ENCODE measurements around the gene CPSF7. TPM values are rescaled to one million over a fixed set of nuclear protein-coding genes. Genes with fewer than 3 reads are reported as not detected.

Gene CPSF7
- total RNA-seq, 4 donors from 2014 or later = 58.8 to 95.1 (median 72.8) TPM

GRCh38 chr11:61357233-61357893, 72.4 kb downstream of the CPSF7 start:
- Histone ChIP-seq H3K27me3 (no peaks in the 10 kb centered on the region), H3K36me3 (peaks cover 0 to 10% of the 10 kb centered on the region in 2 donors), H3K27ac (no peak overlapping the region), H3K4me3 (replicated peaks in 1 of 3) (no peak overlapping the region), H3K9me3 (no peaks in the 10 kb centered on the region), H3K4me1 (peaks cover 6 to 10% of the 10 kb centered on the region in 2 donors)
- DNase-seq = no peak
- intact Hi-C loops (cut with DNase I) = no loop called here
- TF ChIP-seq POLR2A (IDR thresholded peaks at IDR 0.05) = no peak
- TF ChIP-seq CTCF (IDR thresholded peaks at IDR 0.05) = no peak
- WGBS, 2 donors = 94% methylated on average over 8 to 9 of the region's 9 CpGs

- H3K36me3 ChIP-seq = peaks cover 0 to 10% of the 10 kb centered on the region in 2 donors
- no peak overlapping the region for H3K27ac ChIP-seq
Observed at GRCh38 chr11:61356706-61357105, 73.1 kb downstream of the CPSF7 start.

GRCh38 chr11:61354208-61354607, 75.6 kb downstream of the CPSF7 start:
- TF ChIP-seq POLR2A (IDR thresholded peaks at IDR 0.05) (no peak), CTCF (IDR thresholded peaks at IDR 0.05) (no peak)
- Histone ChIP-seq H3K27me3 (no peaks in the 10 kb centered on the region), H3K4me3 (replicated peaks in 1 of 3) (no peak overlapping the region), H3K27ac (no peak overlapping the region), H3K36me3 (peaks cover 11 to 20% of the 10 kb centered on the region in 2 donors), H3K4me1 (no peaks in the 10 kb centered on the region), H3K9me3 (no peaks in the 10 kb centered on the region)
- no peak for DNase-seq
- 92 to 93% methylated on average over 2 of the region's 2 CpGs for WGBS, 2 donors
- intact Hi-C loops (cut with DNase I) = no loop called here

More at GRCh38 chr11:61356706-61357105, 73.1 kb downstream of the CPSF7 start:
- H3K4me1 ChIP-seq = peaks cover 6 to 10% of the 10 kb centered on the region in 2 donors
- TF ChIP-seq CTCF (IDR thresholded peaks at IDR 0.05) (no peak), POLR2A (IDR thresholded peaks at IDR 0.05) (no peak)
- no peaks in the 10 kb centered on the region for H3K9me3 ChIP-seq
- no peak for DNase-seq
- 94 to 100% methylated on average over 4 of the region's 4 CpGs for WGBS, 2 donors
- H3K27me3 ChIP-seq = no peaks in the 10 kb centered on the region
- intact Hi-C loops (cut with DNase I) = no loop called here
- no peak overlapping the region for H3K4me3 ChIP-seq (replicated peaks in 1 of 3)

- DNase-seq = no peak
- WGBS, 2 donors = 86 to 90% methylated on average over 15 of the region's 15 CpGs
- intact Hi-C loops (cut with DNase I) = no loop called here
- peaks cover 13 to 26% of the 10 kb centered on the region in 2 donors for H3K36me3 ChIP-seq
- H3K4me1 ChIP-seq = no peaks in the 10 kb centered on the region
- no peaks in the 10 kb centered on the region for H3K27me3 ChIP-seq
- no peak overlapping the region for H3K4me3 ChIP-seq (replicated peaks in 1 of 3)
- H3K9me3 ChIP-seq = no peaks in the 10 kb centered on the region
- TF ChIP-seq POLR2A (IDR thresholded peaks at IDR 0.05) = no peak
- no peak for TF ChIP-seq CTCF (IDR thresholded peaks at IDR 0.05)
- H3K27ac ChIP-seq = no peak overlapping the region
Observed at GRCh38 chr11:61353131-61354067, 76.4 kb downstream of the CPSF7 start.

Small RNA genes within 50 kb of the gene (small RNA-seq; reads per million reads assigned to genes)
- gene RN7SL23P = not detected

Other genes starting within 250 kb of the CPSF7 start
- 1 to 10 TPM in 2 of 4 donors, not detected in 2; 4.3 to 7.9 TPM for gene PGA3, start 226.5 kb downstream of the CPSF7 start, total RNA-seq
- gene PGA4, start 207.6 kb downstream of the CPSF7 start, total RNA-seq = 1 to 10 TPM in 2 of 4 donors, not detected in 2; 4.6 to 8.1 TPM
- 1 to 10 TPM in 2 of 4 donors, not detected in 2; 1.4 to 2.6 TPM for gene PGA5, start 188.8 kb downstream of the CPSF7 start, total RNA-seq
- gene VWCE, start 134.7 kb downstream of the CPSF7 start, total RNA-seq = 1 to 10 TPM in 2 of 4 donors, under 1 TPM in 2; 0.54 to 2.5 (median 1.0) TPM
- gene DDB1, start 96.9 kb downstream of the CPSF7 start, total RNA-seq = 100 to 1,000 TPM; 132 to 211 (median 182) TPM
- 10 to 100 TPM; 27.0 to 62.8 (median 43.6) TPM for gene TKFC, start 96.7 kb downstream of the CPSF7 start, total RNA-seq
- 10 to 100 TPM; 39.3 to 62.8 (median 49.7) TPM for gene CYB561A3, start 68.1 kb downstream of the CPSF7 start, total RNA-seq
- gene TMEM138, start 67.6 kb downstream of the CPSF7 start, total RNA-seq = 10 to 100 TPM; 25.3 to 37.1 (median 31.5) TPM
- gene TMEM216, start 37.4 kb downstream of the CPSF7 start, total RNA-seq = 10 to 100 TPM; 13.3 to 26.6 (median 21.0) TPM
- gene SDHAF2, start 149 bp upstream of the CPSF7 start, total RNA-seq = 10 to 100 TPM; 41.0 to 74.3 (median 44.0) TPM
- 1 to 10 TPM in 1 of 4 donors, under 1 TPM in 3; 0.22 to 3.0 (median 0.66) TPM for gene LRRC10B, start 78.8 kb upstream of the CPSF7 start, total RNA-seq
- 10 to 100 TPM in 2 of 4 donors, 1 to 10 TPM in 2; 5.2 to 12.6 (median 8.8) TPM for gene SYT7, start 151.1 kb upstream of the CPSF7 start, total RNA-seq

Measured in thyroid gland (tissue), 4 donors.